Smooth muscle cell (in vitro differentiated cells): ENCODE measurements around the gene GPR162. TPM values are rescaled to one million over a fixed set of nuclear protein-coding genes. Genes with fewer than 3 reads are reported as not detected.

ENCODE experiments used
- DNase-seq: peaks from one replicate; lab custom pipeline; 2025; ENCODE audit not compliant: unreplicated experiment; lab: John Stamatoyannopoulos, UW
- H2AFZ ChIP-seq: fragments of 200-600 bp; sonication (generic); 2 replicates; pipeline ENCODE4 v1.6.0; 2016; ENCODE audit warnings: antibody characterized with exemption, low read depth, mild to moderate bottlenecking
- H3F3A ChIP-seq: fragments of 200-600 bp; sonication (generic); 2 replicates; pipeline ENCODE4 v1.6.0; 2017; ENCODE audit warnings: antibody characterized with exemption, low read depth
- H3K27ac ChIP-seq: fragments of 200-600 bp; sonication (generic); 2 replicates; pipeline ENCODE4 v1.5.1; 2016; ENCODE audit warnings: low read depth, mild to moderate bottlenecking
- H3K27me3 ChIP-seq: fragments of 200-600 bp; sonication (generic); 2 replicates; pipeline ENCODE4 v1.6.1; 2016; ENCODE audit warnings: low read depth, mild to moderate bottlenecking
- H3K36me3 ChIP-seq: fragments of 200-600 bp; sonication (generic); 2 replicates; pipeline ENCODE4 v1.5.1; 2016; ENCODE audit warnings: low read depth
- H3K4me1 ChIP-seq: fragments of 200-600 bp; sonication (generic); 2 replicates; pipeline ENCODE4 v1.5.1; 2016; ENCODE audit warnings: low read depth
- H3K4me2 ChIP-seq: fragments of 200-600 bp; sonication (generic); 2 replicates; pipeline ENCODE4 v1.6.0; 2016; ENCODE audit warnings: mild to moderate bottlenecking
- H3K4me3 ChIP-seq: fragments of 200-600 bp; sonication (generic); 2 replicates; pipeline ENCODE4 v1.5.1; 2016; ENCODE audit warnings: mild to moderate bottlenecking
- H3K79me2 ChIP-seq: fragments of 200-600 bp; sonication (generic); 2 replicates; pipeline ENCODE4 v1.6.0; 2016; ENCODE audit warnings: low read depth, mild to moderate bottlenecking
- H3K9ac ChIP-seq: fragments of 200-600 bp; sonication (generic); 2 replicates; pipeline ENCODE4 v1.6.0; 2016; ENCODE audit warnings: low read depth
- H3K9me3 ChIP-seq: fragments of 200-600 bp; sonication (generic); replicated peaks from 2 replicates; pipeline ENCODE4 v1.5.1; 2016; ENCODE audit warnings: low read depth
- H4K20me1 ChIP-seq: fragments of 200-600 bp; sonication (generic); 2 replicates; pipeline ENCODE4 v1.6.0; 2016; ENCODE audit warnings: low read depth
- CTCF ChIP-seq: fragments of 200-600 bp; sonication (generic); IDR thresholded peaks from 2 replicates; pipeline ENCODE4 v1.5.1; 2017; ENCODE audit warnings: borderline replicate concordance, mild to moderate bottlenecking, antibody characterized with exemption; ENCODE audit not compliant: insufficient read depth, poor library complexity, severe bottlenecking
- WGBS: methylation state at CpG from one replicate; pipeline ENCODE4 v1.1.7; 2016; ENCODE audit warnings: low lambda C conversion rate; 5-methylcytosine and 5-hydroxymethylcytosine counted together
- polyA plus RNA-seq: library from polyadenylated mRNA; unstranded; fragments of >200 nt; fragmentation: Nextera tagmentation; extraction: Ambion mirVana; gene quantifications from 2 replicates; pipeline ENCODE4 v1.2.1, GENCODE V29; 2016
- total RNA-seq: library from RNA; depleted of rRNA; stranded (reverse); fragments of >200 nt; gene quantifications from 2 replicates; pipeline ENCODE4 v1.2.3, GENCODE V29; 2014

The GPR162 gene
- total and polyA plus RNA-seq, 2 experiments from 2014 or later = 0.76 to 2.1 TPM

GRCh38 chr12:6817098-6817497 is 4.5 kb upstream of the GPR162 start:
- H3K4me2 ChIP-seq = no peak overlapping the region
- no peaks in the 10 kb centered on the region for H3K79me2 ChIP-seq
- 91% methylated on average over 8 of the region's 8 CpGs for WGBS
- no peaks in the 10 kb centered on the region for H3K27me3 ChIP-seq
- H3K9me3 ChIP-seq = no peaks in the 10 kb centered on the region
- H4K20me1 ChIP-seq = no peaks in the 10 kb centered on the region
- no peak overlapping the region for H3K4me3 ChIP-seq
- H3K36me3 ChIP-seq = no peaks in the 10 kb centered on the region
- TF ChIP-seq CTCF = no peak
- no peaks in the 10 kb centered on the region for H3F3A ChIP-seq
- DNase-seq = no peak
- no peak overlapping the region for H2AFZ ChIP-seq
- H3K27ac ChIP-seq = no peak overlapping the region
- H3K4me1 ChIP-seq = peaks cover 22% of the 10 kb centered on the region
- H3K9ac ChIP-seq = no peak overlapping the region

GRCh38 chr12:6817662-6818157 is 3.9 kb upstream of the GPR162 start:
- TF ChIP-seq CTCF = no peak
- no peaks in the 10 kb centered on the region for H4K20me1 ChIP-seq
- DNase-seq = no peak
- no peak overlapping the region for H3K4me3 ChIP-seq
- no peak overlapping the region for H3K4me2 ChIP-seq
- peaks cover 2% of the 10 kb centered on the region for H3K27me3 ChIP-seq
- no peaks in the 10 kb centered on the region for H3K36me3 ChIP-seq
- H3K9me3 ChIP-seq = no peaks in the 10 kb centered on the region
- H3F3A ChIP-seq = no peaks in the 10 kb centered on the region
- 93% methylated on average over 20 of the region's 20 CpGs for WGBS
- peaks cover 23% of the 10 kb centered on the region for H3K4me1 ChIP-seq
- H3K27ac ChIP-seq = no peak overlapping the region
- H2AFZ ChIP-seq = no peak overlapping the region
- no peaks in the 10 kb centered on the region for H3K79me2 ChIP-seq
- no peak overlapping the region for H3K9ac ChIP-seq

GRCh38 chr12:6818222-6818621 is 3.4 kb upstream of the GPR162 start:
- no peaks in the 10 kb centered on the region for H3K9me3 ChIP-seq
- H3K36me3 ChIP-seq = no peaks in the 10 kb centered on the region
- H3K4me2 ChIP-seq = no peak overlapping the region
- 69% methylated on average over 10 of the region's 10 CpGs for WGBS
- H3F3A ChIP-seq = no peaks in the 10 kb centered on the region
- H3K4me3 ChIP-seq = no peak overlapping the region
- H4K20me1 ChIP-seq = no peaks in the 10 kb centered on the region
- H3K4me1 ChIP-seq = peaks cover 25% of the 10 kb centered on the region
- no peak overlapping the region for H3K27ac ChIP-seq
- TF ChIP-seq CTCF = no peak
- DNase-seq = no peak
- H3K79me2 ChIP-seq = no peaks in the 10 kb centered on the region
- H3K9ac ChIP-seq = no peak overlapping the region
- peaks cover 5% of the 10 kb centered on the region for H3K27me3 ChIP-seq
- no peak overlapping the region for H2AFZ ChIP-seq

- Histone ChIP-seq H3K27ac (no peak overlapping the region), H4K20me1 (no peaks in the 10 kb centered on the region), H3K36me3 (no peaks in the 10 kb centered on the region), H3K9ac (no peak overlapping the region), H3F3A (no peaks in the 10 kb centered on the region), H3K4me1 (peaks cover 28% of the 10 kb centered on the region), H3K79me2 (no peaks in the 10 kb centered on the region), H3K27me3 (peaks cover 5% of the 10 kb centered on the region), H2AFZ (no peak overlapping the region), H3K9me3 (no peaks in the 10 kb centered on the region), H3K4me3 (no peak overlapping the region), H3K4me2 (no peak overlapping the region)
- DNase-seq = no peak
- TF ChIP-seq CTCF = no peak
- WGBS = 72% methylated on average over 5 of the region's 5 CpGs
These were observed 3.0 kb upstream of the GPR162 start for GRCh38 chr12:6818645-6819044.
